Lung (tissue), 12 donors: ENCODE measurements around the gene CARNS1. TPM values are rescaled to one million over a fixed set of nuclear protein-coding genes. Genes with fewer than 3 reads are reported as not detected.

ENCODE experiments used
- ATAC-seq: fragments of 200-7000 bp; cut with Tn5 transposase; one replicate; pipeline ENCODE4 v1.9.1; 2020; ENCODE audit warnings: moderate number of reproducible peaks; ENCODE audit not compliant: insufficient read depth, low FRiP score
- DNase-seq, 3 donors: peaks; one replicate each; pipeline ENCODE4 v3.0.0-alpha.2; 2013 to 2017
- H3K27ac ChIP-seq, 2 donors: one replicate each; pipeline ENCODE4 v1.5.1; 2013; ENCODE audit warnings: mild to moderate bottlenecking in 2 of 2, moderate library complexity in 2 of 2, control low read depth in 1 of 2, inconsistent platforms in 1 of 2, low read depth in 1 of 2, low read length in 1 of 2
- H3K27me3 ChIP-seq, 3 donors: one replicate each; pipeline ENCODE4 v1.5.1; 2013; ENCODE audit warnings: low read length in 2 of 3; ENCODE audit not compliant: control insufficient read depth in 3 of 3, insufficient read depth in 3 of 3
- H3K36me3 ChIP-seq, 4 donors: one replicate each; pipeline ENCODE4 v1.5.1; 2013; ENCODE audit warnings: low read length in 4 of 4, mild to moderate bottlenecking in 1 of 4, moderate library complexity in 1 of 4; ENCODE audit not compliant: control insufficient read depth in 4 of 4, insufficient read depth in 4 of 4
- H3K4me1 ChIP-seq, 5 donors: one replicate each; pipeline ENCODE4 v1.5.1; 2013; ENCODE audit warnings: low read length in 5 of 5, mild to moderate bottlenecking in 2 of 5, moderate library complexity in 1 of 5; ENCODE audit not compliant: control insufficient read depth in 5 of 5, insufficient read depth in 5 of 5
- H3K4me3 ChIP-seq: one replicate; pipeline ENCODE4 v1.5.1; 2013; ENCODE audit warnings: mild to moderate bottlenecking, control low read depth, moderate library complexity
- H3K9ac ChIP-seq, 2 donors: one replicate each; pipeline ENCODE4 v1.5.1; 2013; ENCODE audit warnings: low read length in 2 of 2, control low read depth in 1 of 2; ENCODE audit not compliant: insufficient read depth in 1 of 2
- H3K9me3 ChIP-seq, 4 donors: one replicate each; pipeline ENCODE4 v1.5.1; 2013; ENCODE audit warnings: low read length in 3 of 4, mild to moderate bottlenecking in 1 of 4, moderate library complexity in 1 of 4; ENCODE audit not compliant: control insufficient read depth in 4 of 4, insufficient read depth in 3 of 4
- WGBS, 2 donors: extraction: QIAGEN DNeasy Blood & Tissue Kit; methylation state at CpG; one replicate each; pipeline ENCODE4 v1.1.7; 2013; 5-methylcytosine and 5-hydroxymethylcytosine counted together
- polyA plus RNA-seq, 2 donors: library from polyadenylated mRNA; stranded (reverse); fragments of 200-250 nt; gene quantifications; one replicate each; pipeline ENCODE4 v1.2.1, GENCODE V29; 2013
- total RNA-seq, 2 donors: library from RNA; depleted of rRNA in 1 of 2; stranded (reverse); fragments of >200 nt in 1 of 2; gene quantifications; one replicate each; pipeline ENCODE4 v1.2.1, GENCODE V29; 2014 to 2021
- TF ChIP-seq, protein P1 (sequence below): IDR thresholded peaks from 2 replicates; pipeline ENCODE4 v1.5.1; 2012; ENCODE audit warnings: mild to moderate bottlenecking; ENCODE audit errors: control extremely low read depth, extremely low read depth
- donor health status: control.
- donor health status: control.
- donor health status: Bipolar disorder and iron deficiency.
- donor health status: healthy.
- donor health status: DM: yes; HTN: yes; CAD: no.

Gene CARNS1
- total and polyA plus RNA-seq, 4 donors: 0.15 to 1.7 (median 1.4) TPM

DNA sequence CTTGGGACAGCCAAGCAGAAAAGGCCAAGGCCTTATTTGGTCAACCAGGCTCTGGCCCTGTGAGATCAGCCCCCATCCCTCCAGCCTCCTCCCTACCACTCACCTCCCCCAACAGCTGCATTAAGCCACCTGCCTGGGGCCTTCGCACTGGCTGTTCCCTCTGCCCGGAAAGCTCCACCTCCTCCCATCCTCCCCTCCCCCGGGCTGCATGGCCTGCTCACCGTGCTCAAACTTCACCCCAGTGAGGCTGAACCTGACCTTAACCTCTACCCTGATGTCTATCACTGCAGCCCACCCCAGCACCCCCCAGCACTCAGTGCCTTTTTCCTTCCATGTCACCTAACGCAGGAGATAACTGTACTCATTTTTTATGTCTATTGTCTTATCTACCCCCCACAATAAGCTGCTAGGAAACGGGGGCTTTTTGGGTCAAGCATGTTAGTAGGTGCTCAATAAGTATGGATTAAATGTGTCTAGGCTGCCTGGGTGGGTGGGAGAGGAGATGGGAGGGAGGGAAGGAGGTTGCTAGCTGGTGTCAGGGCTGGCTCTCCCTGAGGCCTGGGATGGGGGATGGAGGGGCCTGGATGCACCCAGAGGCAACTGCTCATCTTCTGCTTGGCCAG is 21.1 kb downstream of the CARNS1 start:
- 30 to 48% methylated on average over 6 of the region's 6 CpGs for WGBS, 2 donors
- Histone ChIP-seq H3K4me3 (no peak overlapping the region), H3K27ac (no peak overlapping the region), H3K36me3 (peaks cover 0 to 78% (median 11%) of the 10 kb centered on the region in 4 donors), H3K4me1 (no peaks in the 10 kb centered on the region), H3K27me3 (no peaks in the 10 kb centered on the region), H3K9ac (no peak overlapping the region), H3K9me3 (no peaks in the 10 kb centered on the region)
- ATAC-seq (no peak), DNase-seq (no peak)
- TF ChIP-seq, protein P1, sequence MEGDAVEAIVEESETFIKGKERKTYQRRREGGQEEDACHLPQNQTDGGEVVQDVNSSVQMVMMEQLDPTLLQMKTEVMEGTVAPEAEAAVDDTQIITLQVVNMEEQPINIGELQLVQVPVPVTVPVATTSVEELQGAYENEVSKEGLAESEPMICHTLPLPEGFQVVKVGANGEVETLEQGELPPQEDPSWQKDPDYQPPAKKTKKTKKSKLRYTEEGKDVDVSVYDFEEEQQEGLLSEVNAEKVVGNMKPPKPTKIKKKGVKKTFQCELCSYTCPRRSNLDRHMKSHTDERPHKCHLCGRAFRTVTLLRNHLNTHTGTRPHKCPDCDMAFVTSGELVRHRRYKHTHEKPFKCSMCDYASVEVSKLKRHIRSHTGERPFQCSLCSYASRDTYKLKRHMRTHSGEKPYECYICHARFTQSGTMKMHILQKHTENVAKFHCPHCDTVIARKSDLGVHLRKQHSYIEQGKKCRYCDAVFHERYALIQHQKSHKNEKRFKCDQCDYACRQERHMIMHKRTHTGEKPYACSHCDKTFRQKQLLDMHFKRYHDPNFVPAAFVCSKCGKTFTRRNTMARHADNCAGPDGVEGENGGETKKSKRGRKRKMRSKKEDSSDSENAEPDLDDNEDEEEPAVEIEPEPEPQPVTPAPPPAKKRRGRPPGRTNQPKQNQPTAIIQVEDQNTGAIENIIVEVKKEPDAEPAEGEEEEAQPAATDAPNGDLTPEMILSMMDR: no peak

DNA sequence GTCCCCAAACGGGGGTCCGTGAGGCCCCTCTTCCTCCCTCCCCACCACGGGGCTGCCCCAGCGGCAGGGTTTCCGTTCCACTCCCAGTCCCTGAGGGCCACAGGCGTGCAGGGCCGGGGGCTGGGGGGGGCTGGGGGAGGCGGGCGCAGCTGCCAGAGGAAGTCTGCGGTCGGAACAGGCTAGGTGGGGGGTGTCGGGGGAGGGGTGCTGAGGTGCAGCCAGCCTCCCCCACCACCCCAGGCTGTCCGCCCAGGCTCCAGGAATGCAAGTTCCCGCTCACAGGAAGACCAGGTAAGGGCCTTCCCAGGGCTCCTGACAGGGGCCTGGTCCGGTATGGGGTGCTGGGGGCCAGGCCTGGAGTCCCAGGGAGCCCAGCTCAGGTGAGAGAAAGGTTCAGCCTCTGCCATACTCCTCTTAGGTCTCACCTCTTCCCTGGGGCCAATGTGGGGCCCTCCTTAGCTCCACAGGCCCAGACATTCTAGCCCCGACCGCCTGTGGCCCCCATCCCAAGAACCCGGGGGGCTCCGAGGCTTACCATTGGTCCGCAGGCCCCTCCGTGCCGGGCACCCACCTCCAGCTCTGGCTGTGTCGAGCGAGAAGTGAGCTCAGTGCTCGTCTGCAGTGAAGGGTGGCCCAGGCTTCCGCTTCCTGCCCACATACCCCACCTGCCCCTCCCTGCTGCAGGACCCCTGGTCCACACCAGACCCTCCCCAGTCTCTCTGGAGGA is 21.8 kb downstream of the CARNS1 start, which contains the start of gene PTPRCAP:
TSS of gene PTPRCAP (minus strand) at position 601 of the 727 bp plus-strand sequence. CDS start at position 538, 63 bp downstream.
- peaks cover 0 to 79% (median 9%) of the 10 kb centered on the region in 4 donors for H3K36me3 ChIP-seq
- no peak for ATAC-seq
- no peak within 1 kb of the TSS for H3K9ac ChIP-seq
- peaks cover 0 to 2% (median 0%) of the 10 kb centered on the region in 5 donors for H3K4me1 ChIP-seq
- no peak for DNase-seq
- no peak within 1 kb of the TSS for H3K27ac ChIP-seq
- H3K9me3 ChIP-seq: no peaks in the 10 kb centered on the region
- no peaks in the 10 kb centered on the region for H3K27me3 ChIP-seq
- TF ChIP-seq, protein P1: no peak
- H3K4me3 ChIP-seq: no peak within 1 kb of the TSS
- 36 to 54% methylated on average over 24 to 26 of the region's 26 CpGs for WGBS, 2 donors

DNA sequence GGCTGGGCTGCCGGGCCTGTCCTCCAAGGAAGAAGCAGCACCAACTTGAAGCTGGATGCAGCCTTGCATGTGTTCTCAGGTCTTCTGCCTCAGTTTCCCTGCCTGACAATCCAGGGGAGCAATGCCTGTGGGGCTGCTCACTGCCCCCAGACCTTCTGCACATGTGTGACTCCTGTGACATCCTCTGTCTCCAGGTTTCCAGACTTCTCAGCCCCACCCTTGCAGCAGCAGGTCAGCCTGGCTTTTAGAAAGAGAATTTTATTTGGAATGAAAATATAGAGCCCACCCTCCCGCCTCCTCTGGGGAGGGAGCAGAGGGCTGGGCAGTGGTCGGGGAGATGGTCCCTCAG is 22.3 kb downstream of the CARNS1 start:
- no peak overlapping the region for H3K4me3 ChIP-seq
- H3K4me1 ChIP-seq: peaks cover 0 to 7% (median 3%) of the 10 kb centered on the region in 5 donors
- TF ChIP-seq, protein P1: no peak
- H3K36me3 ChIP-seq: peaks cover 0 to 74% (median 9%) of the 10 kb centered on the region in 4 donors
- no peaks in the 10 kb centered on the region for H3K27me3 ChIP-seq
- ATAC-seq (no peak), DNase-seq (no peak)
- WGBS, 2 donors: 51 to 66% methylated on average over 3 of the region's 3 CpGs
- no peak overlapping the region for H3K9ac ChIP-seq
- H3K27ac ChIP-seq: no peak overlapping the region
- H3K9me3 ChIP-seq: no peaks in the 10 kb centered on the region
